ENCODE data around the gene GGTA1. TPM values are rescaled to one million over a fixed set of nuclear protein-coding genes. Genes with fewer than 3 reads are reported as not detected.

The GGTA1 gene
- not detected in 2 replicates for total RNA-seq

DNA sequence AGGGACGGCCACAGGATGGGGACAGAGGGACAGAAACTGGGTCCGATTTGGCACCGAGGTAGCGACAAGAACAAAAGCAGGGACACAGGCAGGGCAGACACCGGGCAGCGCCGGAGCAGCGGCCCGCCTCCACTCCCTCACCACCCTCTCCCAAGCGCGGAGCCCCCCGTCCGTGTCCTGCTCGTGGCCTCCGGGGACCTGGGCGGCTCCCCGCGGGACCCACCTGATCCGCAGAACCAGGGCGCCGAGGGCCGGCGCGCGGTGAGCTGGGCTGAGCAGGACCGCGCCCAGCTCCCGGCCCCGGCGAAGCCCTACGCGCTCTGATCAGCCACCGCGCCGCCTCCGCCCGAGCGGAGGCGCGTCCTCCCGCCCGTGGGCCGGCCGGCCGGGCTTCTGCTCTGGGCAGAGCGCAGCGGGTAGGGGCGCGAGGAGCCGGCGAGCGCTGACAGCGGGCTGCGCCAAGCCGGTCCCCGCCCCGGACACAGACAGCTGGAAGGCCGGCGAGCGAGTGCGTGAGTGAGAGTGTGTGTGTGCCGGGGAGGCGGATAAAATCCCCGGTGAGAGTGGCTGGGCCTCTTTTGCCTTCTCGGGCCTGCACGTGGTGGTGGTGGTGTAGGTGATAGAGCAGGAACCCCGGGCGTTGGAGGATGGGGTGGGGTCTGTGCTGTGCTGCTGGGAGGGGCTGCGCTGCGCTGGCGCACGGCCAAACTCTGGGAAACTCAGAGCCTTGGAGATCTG lies at the start of gene GGTA1:
TSS of gene GGTA1 (minus strand) at position 418 of the 738 bp plus-strand sequence. CDS start 31,922 bp downstream, outside the sequence.

Other genes starting within 250 kb of the GGTA1 start
- 143 and 349 TPM in 2 replicates for gene GSN, start 231.7 kb downstream of the GGTA1 start, total RNA-seq
- gene STOM, start 129.6 kb downstream of the GGTA1 start, total RNA-seq: 29.3 and 50.3 TPM in 2 replicates
- gene DAB2IP, start 151.8 kb upstream of the GGTA1 start, total RNA-seq: 15.6 and 44.9 TPM in 2 replicates

All from mesangial cell (primary cell).